GM12874 (cell line): ENCODE data around the gene PAMR1.

Source experiments
- TF ChIP-seq, protein P1 (sequence below): IDR thresholded peaks from 2 replicates; pipeline ENCODE4 v1.5.1; 2011; ENCODE audit warnings: low read depth, mild to moderate bottlenecking, control low read depth, low read length, moderate library complexity; ENCODE audit not compliant: insufficient read depth

Gene PAMR1

DNA sequence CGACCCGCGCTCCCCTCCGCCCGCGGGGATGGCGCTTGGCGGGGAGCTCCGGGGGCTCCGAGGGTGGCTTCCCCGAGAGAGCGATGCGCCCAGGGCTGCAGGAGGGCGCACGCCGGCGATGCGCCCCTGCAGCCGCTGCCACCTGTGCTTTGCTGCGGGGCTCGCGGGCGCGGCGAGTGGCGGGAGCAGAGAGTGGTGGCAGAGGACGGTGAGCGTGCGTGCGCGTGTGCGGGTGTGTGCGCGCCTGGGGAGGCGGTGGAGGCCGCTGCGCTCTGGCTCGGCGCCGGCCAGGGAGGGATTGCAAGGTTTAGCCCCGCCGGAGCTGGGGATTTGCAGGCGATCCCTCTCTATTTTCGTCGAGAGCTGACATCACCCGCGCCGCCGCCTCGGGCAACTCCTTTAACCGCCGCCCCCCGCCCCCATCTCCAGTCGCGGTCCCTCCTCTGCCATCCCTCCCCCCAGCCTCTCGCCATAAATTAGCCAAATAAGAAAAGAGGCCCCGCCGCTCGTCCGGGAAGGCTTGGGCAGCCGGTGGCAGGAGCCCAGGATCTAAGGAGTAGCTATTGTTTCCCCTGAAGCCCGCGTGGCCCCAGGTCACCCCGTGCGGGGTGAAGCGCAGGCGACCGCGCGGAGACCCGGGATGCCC lies 106.1 kb downstream of the PAMR1 start, which contains the start of gene SLC1A2:
SLC1A2 (minus strand) TSS at position 375 of the 646 bp plus-strand sequence. CDS start 592 bp downstream, outside the sequence.
- TF ChIP-seq, protein P1, sequence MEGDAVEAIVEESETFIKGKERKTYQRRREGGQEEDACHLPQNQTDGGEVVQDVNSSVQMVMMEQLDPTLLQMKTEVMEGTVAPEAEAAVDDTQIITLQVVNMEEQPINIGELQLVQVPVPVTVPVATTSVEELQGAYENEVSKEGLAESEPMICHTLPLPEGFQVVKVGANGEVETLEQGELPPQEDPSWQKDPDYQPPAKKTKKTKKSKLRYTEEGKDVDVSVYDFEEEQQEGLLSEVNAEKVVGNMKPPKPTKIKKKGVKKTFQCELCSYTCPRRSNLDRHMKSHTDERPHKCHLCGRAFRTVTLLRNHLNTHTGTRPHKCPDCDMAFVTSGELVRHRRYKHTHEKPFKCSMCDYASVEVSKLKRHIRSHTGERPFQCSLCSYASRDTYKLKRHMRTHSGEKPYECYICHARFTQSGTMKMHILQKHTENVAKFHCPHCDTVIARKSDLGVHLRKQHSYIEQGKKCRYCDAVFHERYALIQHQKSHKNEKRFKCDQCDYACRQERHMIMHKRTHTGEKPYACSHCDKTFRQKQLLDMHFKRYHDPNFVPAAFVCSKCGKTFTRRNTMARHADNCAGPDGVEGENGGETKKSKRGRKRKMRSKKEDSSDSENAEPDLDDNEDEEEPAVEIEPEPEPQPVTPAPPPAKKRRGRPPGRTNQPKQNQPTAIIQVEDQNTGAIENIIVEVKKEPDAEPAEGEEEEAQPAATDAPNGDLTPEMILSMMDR: no peak

DNA sequence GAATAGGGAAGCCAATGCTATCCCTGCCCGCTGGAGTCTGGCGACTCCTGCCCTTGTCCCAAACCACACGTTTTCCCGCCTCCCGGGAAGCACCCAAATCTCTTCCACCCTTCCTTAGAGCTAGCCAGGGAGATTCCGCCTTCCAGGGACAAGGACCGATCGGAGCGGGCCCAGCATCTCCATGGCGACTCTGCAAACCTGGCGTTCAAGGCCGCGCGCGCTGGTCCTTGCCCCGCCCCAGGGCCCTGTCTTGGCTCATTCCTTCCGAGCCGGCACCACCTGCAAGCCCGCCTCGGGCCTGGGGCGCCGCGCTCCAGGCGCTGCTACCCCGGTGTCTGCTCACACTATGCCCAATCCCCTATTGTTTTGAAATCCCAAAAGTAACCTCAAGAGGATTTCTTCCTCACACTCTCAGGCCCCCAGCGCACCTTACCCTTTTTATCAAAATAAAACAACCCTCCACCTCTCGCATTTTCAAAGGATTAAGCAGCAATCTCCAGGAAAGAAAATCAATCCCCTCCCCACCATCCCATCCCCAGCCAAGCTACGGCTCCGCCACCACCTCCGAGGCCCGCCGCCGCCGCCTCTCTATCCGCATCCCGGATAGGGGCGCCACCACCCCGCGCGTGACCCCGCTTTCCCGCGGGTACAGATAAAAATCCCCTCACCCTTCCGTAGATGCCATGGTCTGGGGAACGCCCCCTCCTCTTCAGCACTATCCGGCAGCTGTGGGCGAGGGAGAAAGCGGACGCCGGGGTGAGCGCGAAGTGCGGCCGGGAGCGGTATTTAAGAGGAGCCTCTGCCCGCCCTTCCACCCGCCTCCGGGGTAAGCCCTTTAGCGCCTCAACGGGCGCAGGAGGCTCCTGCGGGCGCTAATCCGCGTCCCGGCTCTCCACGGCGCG lies 106.9 kb downstream of the PAMR1 start:
- TF ChIP-seq, protein P1: no peak

DNA sequence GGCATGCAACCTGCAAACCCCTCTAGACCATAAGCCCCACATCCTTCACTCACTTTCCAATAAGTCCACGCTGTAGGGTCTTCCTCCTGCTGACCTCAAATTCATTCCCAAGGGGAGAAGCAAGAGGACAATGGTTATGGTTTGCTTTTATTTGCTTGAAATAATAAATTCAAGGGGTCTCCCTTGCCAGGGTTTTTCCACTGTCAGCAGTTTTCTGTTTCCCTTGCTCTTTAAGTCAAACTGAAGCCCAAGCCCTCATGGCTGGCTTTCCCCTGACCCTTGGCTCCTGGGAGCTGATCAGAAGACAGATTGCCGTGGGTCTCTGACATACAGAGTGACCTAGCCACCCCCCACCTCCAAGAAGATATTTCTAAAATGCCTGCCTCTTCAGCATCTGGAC lies 109.9 kb downstream of the PAMR1 start:
- TF ChIP-seq, protein P1: no peak

GRCh38 chr11:35414776-35415175 lies 110.6 kb downstream of the PAMR1 start:
- TF ChIP-seq, protein P1: no peak

DNA sequence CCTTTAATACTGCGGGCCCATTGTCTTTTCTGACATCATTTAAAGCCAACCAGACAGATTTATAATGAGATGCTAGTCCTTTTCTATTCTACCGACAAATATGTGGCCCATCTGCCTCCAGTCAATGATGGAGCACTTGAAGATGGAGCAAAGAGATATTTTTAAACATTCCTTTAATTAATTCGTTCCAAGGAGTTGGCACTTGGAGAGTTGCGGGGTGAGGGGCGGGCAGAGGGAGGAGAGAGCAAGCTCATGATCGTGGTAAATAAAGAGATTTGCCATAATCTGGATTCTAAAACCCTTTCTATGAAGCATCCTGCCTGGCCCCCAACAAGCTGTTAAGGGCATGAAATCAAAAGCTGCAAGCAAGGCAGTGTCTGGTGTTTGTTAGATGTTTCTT lies 111.1 kb downstream of the PAMR1 start:
- TF ChIP-seq, protein P1: no peak

- TF ChIP-seq, protein P1: no peak
Observed at GRCh38 chr11:35413598-35413997, 111.8 kb downstream of the PAMR1 start.

GRCh38 chr11:35412285-35412684 lies 113.1 kb downstream of the PAMR1 start:
- TF ChIP-seq, protein P1: peak; percentile 45
